Measurements from ENCODE around the gene MMAA.
A peak's percentile ranks its signal among the peaks of the same experiment; 100 is the strongest.
"Not testable (repeated sequence)": the region's sequence is repeated elsewhere in the genome, so short reads cannot be mapped to it uniquely, and the experiment has no call there.

MMAA gene

GRCh38 chr4:145618932-145619638 lies at the start of gene MMAA:
Gene MMAA, plus strand, starts transcription at chr4:145619385. Its CDS starts 19,755 bp downstream, at chr4:145639140.
- TF ChIP-seq, protein P1, sequence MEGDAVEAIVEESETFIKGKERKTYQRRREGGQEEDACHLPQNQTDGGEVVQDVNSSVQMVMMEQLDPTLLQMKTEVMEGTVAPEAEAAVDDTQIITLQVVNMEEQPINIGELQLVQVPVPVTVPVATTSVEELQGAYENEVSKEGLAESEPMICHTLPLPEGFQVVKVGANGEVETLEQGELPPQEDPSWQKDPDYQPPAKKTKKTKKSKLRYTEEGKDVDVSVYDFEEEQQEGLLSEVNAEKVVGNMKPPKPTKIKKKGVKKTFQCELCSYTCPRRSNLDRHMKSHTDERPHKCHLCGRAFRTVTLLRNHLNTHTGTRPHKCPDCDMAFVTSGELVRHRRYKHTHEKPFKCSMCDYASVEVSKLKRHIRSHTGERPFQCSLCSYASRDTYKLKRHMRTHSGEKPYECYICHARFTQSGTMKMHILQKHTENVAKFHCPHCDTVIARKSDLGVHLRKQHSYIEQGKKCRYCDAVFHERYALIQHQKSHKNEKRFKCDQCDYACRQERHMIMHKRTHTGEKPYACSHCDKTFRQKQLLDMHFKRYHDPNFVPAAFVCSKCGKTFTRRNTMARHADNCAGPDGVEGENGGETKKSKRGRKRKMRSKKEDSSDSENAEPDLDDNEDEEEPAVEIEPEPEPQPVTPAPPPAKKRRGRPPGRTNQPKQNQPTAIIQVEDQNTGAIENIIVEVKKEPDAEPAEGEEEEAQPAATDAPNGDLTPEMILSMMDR (conservative IDR thresholded peaks at IDR 0.05; ENCODE audit: low read length): peak; percentile 54
- peak; percentile 92 for DNase-seq (ENCODE audit: low read depth)
- peak within 1 kb of the TSS; percentile 85 for H3K4me3 ChIP-seq (ENCODE audit: low read length)

- H3K4me3 ChIP-seq (ENCODE audit: low read length); DNase-seq (ENCODE audit: low read depth): not testable (repeated sequence)
Observed at GRCh38 chr4:145574546-145574945, 44.6 kb upstream of the MMAA start.

DNA sequence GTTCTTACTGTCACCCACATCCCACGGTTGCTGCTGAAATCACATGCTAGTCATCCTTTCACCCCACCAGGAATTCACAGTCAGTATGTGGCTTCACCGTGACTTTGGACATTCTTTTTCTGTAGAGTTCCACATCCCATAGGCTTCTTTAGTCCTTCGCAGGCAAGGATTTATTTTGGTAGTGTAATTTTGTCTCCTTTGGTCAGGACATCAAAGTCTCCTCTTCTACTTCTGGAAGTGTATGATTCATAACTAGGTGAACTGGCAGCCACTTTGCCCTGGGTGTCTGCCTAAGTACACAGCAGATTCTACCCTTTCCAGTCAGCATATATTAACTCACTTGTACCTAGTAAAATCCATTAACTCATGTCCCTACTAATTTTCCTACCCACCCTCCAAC lies 38.3 kb upstream of the MMAA start:
- DNase-seq (ENCODE audit: low read depth): no peak
- TF ChIP-seq, protein P1 (conservative IDR thresholded peaks at IDR 0.05; ENCODE audit: low read length): no peak
- H3K4me3 ChIP-seq (ENCODE audit: low read length): no peak overlapping the region

DNA sequence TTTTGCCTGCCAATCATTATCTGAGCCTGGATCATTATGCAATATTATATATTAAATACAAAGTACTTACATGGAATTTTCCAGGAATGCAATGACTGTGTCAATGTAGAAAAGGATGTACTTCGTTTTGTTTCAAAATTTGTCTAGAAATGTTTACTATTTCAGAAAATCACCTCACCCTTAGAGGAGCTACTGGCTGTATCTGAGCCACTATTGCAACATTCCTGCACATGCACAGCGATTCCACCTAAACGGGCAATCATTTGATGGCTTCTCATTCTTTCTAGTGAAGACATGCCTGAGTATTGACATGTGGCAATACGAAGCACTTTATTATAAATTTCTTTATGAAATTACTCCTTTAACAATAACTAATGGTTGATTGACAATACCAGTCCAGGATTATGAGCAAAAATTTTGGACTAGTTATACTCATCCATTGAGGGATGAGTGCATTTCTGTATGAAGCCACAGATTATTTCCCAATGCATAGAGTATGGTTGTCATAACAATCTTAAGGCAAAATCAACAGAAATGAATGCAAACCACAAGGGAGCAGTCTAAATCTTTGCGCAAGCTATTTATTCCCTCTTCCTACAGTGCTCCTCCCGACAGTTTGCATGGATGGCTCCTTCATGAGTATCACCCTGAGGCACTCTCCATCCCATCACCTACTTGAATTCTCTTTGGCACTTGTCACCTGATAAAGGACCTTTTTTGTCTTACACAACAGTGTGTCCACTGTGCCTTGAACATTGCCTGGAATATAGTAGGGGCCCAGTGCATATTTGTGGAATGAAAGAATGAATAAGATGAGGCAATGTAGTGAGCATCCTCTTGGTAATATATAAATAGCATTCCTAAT lies 35.8 kb upstream of the MMAA start:
- TF ChIP-seq, protein P1 (conservative IDR thresholded peaks at IDR 0.05; ENCODE audit: low read length): no peak
- DNase-seq (ENCODE audit: low read depth): peak; percentile 14
- no peak overlapping the region for H3K4me3 ChIP-seq (ENCODE audit: low read length)

DNA sequence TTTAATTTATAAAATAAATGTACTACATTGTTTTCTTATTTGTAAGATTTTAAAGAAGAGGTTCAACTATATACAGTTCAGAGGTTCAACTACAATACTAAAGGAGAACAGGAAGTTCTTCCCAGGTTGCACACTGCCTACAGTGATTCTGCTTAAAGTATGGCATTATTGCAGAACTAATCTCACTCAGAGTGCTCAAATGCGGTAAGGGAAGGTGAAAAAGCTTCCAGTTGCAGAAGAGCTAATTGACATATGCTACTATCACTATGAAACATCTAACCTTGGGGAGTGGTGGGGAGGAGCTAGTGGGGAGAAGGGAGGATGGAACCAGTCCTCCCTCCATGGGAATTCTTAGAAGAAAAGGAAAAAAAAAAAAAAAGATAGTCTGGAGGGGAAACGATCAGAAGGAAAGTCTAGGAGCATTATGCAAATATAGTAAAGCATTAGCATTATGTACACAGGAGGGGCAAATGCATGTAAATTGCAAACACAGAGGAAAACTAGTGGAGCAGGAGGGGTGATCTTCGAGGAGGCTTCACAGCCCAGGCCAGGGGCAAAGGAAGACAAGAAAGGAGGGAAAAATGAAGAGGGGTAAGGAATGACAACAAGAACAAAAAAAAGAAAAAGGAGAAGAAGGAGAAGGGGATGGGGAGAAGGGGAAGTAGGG lies 32.0 kb upstream of the MMAA start:
- TF ChIP-seq, protein P1 (conservative IDR thresholded peaks at IDR 0.05; ENCODE audit: low read length): no peak
- DNase-seq (ENCODE audit: low read depth): no peak
- H3K4me3 ChIP-seq (ENCODE audit: low read length): no peak overlapping the region

GRCh38 chr4:145589381-145589780 lies 29.8 kb upstream of the MMAA start:
- DNase-seq (ENCODE audit: low read depth); H3K4me3 ChIP-seq (ENCODE audit: low read length): not testable (repeated sequence)

DNA sequence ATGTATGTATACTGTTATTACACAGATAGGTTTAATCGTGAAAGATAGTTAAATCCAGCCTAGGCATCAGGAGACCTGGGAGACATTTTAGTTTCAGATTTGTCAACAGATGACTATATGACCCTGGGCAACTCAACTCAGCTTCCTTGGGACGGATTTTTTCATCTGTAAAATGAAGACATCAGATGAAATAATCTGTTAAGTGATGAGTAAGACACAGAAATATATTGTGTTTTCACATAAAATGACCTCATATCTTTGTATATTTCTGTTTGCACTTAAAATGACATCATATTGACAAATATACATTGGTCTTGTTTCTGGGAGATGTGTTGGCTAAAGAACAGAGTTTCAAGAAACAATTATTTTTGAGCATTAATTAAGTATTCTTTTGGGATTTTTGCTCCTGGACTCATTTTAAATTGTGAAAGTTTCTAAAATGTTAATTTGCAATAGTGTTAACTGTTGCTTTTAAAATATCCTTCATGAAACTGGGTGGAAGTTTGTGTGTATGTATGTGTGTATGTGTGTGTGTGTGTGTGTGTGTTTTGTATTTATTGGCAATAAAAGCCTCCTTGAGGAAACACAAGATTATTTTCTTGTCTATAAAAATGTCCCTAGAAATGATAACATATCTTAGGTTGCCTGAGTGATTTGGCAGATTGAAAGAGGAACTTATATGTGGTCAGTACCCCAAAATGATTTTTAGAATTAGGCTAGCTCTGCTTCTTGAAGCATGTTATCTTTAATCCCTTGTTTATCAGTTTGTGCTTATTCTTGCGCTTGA lies 29.1 kb upstream of the MMAA start:
- no peak overlapping the region for H3K4me3 ChIP-seq (ENCODE audit: low read length)
- DNase-seq (ENCODE audit: low read depth): no peak
- TF ChIP-seq, protein P1 (conservative IDR thresholded peaks at IDR 0.05; ENCODE audit: low read length): no peak

Measured in AG10803 (cell line).